NB4 (cell line): Measurements from ENCODE around the gene SERPINE2.
A peak's percentile ranks its signal among the peaks of the same experiment; 100 is the strongest.

ENCODE experiments used
- DNase-seq: peaks from one replicate; pipeline ENCODE4 v3.0.0; 2010; ENCODE audit warnings: low read depth
- H3K4me3 ChIP-seq: one replicate; pipeline ENCODE4 v1.5.1; 2011; ENCODE audit warnings: mild to moderate bottlenecking, low read depth, low read length, moderate library complexity
- CTCF ChIP-seq: IDR thresholded peaks from one replicate; pipeline ENCODE4 v1.5.1; 2012; ENCODE audit warnings: low read depth, low read length
- MAX ChIP-seq: IDR thresholded peaks from 2 replicates; pipeline ENCODE4 v1.6.1; 2011; ENCODE audit warnings: low read depth, low read length
- MYC ChIP-seq: IDR thresholded peaks from 2 replicates; pipeline ENCODE4 v1.6.1; 2011; ENCODE audit warnings: low read depth, low read length
- POLR2A ChIP-seq: IDR thresholded peaks from 2 replicates; pipeline ENCODE4 v1.6.1; 2011; ENCODE audit warnings: mild to moderate bottlenecking; ENCODE audit not compliant: insufficient read length; ENCODE audit errors: extremely low read depth

The SERPINE2 gene

GRCh38 chr2:223945755-223946154 lies 93.3 kb downstream of the SERPINE2 start:
- TF ChIP-seq POLR2A (no peak), MAX (no peak), MYC (no peak), CTCF (no peak)
- peak overlapping the region; percentile 43 for H3K4me3 ChIP-seq
- DNase-seq, result no peak

GRCh38 chr2:223944703-223945531 lies 94.2 kb downstream of the SERPINE2 start, which contains the start of gene WDFY1:
Gene WDFY1 (minus strand): TSS chr2:223945335. CDS start chr2:223945284, 51 bp downstream.
- peak; percentile 49; the same call in 1 of the 2 replicates for TF ChIP-seq MAX
- TF ChIP-seq MYC, result peak; percentile 46; the same call in 1 of the 2 replicates
- peak; percentile 63 for TF ChIP-seq POLR2A
- TF ChIP-seq CTCF, result no peak
- H3K4me3 ChIP-seq, result peak within 1 kb of the TSS; percentile 67
- peak; percentile 92 for DNase-seq

- peak overlapping the region; percentile 67 for H3K4me3 ChIP-seq
- peak; percentile 48 for DNase-seq
- TF ChIP-seq CTCF, result no peak
Measured at GRCh38 chr2:223944166-223944702, 94.9 kb downstream of the SERPINE2 start.

GRCh38 chr2:223943561-223944008 lies 95.5 kb downstream of the SERPINE2 start:
- H3K4me3 ChIP-seq, result peak overlapping the region; percentile 67
- no peak for DNase-seq
- TF ChIP-seq POLR2A, result no peak
- no peak for TF ChIP-seq MYC
- TF ChIP-seq CTCF, result no peak
- no peak for TF ChIP-seq MAX

- no peak overlapping the region for H3K4me3 ChIP-seq
- DNase-seq, result no peak
- TF ChIP-seq MAX, result no peak
- no peak for TF ChIP-seq MYC
- TF ChIP-seq CTCF, result no peak
- no peak for TF ChIP-seq POLR2A
Measured at GRCh38 chr2:223943135-223943534, 96.0 kb downstream of the SERPINE2 start.
